ENCODE data around the gene ANKS1A. TPM values are rescaled to one million over a fixed set of nuclear protein-coding genes. Genes with fewer than 3 reads are reported as not detected.

Gene ANKS1A
- total and polyA plus RNA-seq, 5 donors from 2014 or later, result 1.4 to 10.6 (median 1.5) TPM

DNA sequence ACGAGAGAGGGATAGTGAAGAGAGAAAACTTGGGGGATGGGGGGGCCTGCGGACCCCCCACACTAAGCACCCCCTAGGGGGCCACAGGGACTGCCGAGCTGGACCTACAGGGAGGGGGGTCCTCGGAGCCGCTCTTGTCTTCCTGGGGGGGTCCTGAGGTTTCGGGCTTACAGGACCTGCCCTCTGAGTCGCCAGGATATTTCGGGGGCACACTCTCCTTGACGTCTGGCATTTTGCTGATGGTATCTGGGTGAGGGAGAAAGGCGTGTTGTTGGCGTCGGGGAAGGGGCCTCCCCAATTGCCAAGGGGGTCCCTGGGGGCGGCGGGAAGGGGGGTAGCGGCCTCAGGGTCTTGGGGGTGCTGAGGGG is 251.6 kb downstream of the ANKS1A start:
- no peak overlapping the region for H3K27ac ChIP-seq (ENCODE audit: insufficient read depth, low read length, poor library complexity, severe bottlenecking)
- peaks cover 0 to 14% (median 8%) of the 10 kb centered on the region in 4 donors for H3K4me1 Mint-ChIP-seq
- DNase-seq (no peak), ATAC-seq (ENCODE audit: low read depth in 2 of 2) (no peak)
- H3K36me3 ChIP-seq (ENCODE audit: control insufficient read depth, insufficient read depth, low read length), result no peaks in the 10 kb centered on the region
- H3K9me3 Mint-ChIP-seq, result no peaks in the 10 kb centered on the region
- peaks cover 2% of the 10 kb centered on the region for H3K27me3 ChIP-seq (ENCODE audit: control insufficient read depth, insufficient read depth, low read length)
- H3K9me3 ChIP-seq (ENCODE audit: control insufficient read depth in 2 of 2, low read length in 2 of 2), result no peaks in the 10 kb centered on the region
- H3K4me3 ChIP-seq (ENCODE audit: low read depth, low read length), result no peak overlapping the region
- peaks cover 12% of the 10 kb centered on the region for H3K4me1 ChIP-seq (ENCODE audit: control insufficient read depth, insufficient read depth, low read length, poor library complexity, severe bottlenecking)
- peaks cover 11% of the 10 kb centered on the region for H3K27me3 Mint-ChIP-seq
- no peaks in the 10 kb centered on the region for H3K36me3 Mint-ChIP-seq
- peak overlapping the region in 1 of 3 donors; percentile 40 for H3K27ac Mint-ChIP-seq
- peak overlapping the region in 2 of 4 donors; percentile 39 to 71 for H3K4me3 Mint-ChIP-seq

Other genes starting within 250 kb of the ANKS1A start
- gene ILRUN, start 192.5 kb upstream of the ANKS1A start, total RNA-seq, result 89.6 TPM
- 10 to 100 TPM; 18.7 to 23.4 (median 22.9) TPM for gene ILRUN, start 192.5 kb upstream of the ANKS1A start, polyA plus RNA-seq
- 60.3 TPM for gene SNRPC, start 131.8 kb upstream of the ANKS1A start, total RNA-seq
- 100 to 1,000 TPM; 306 to 365 (median 322) TPM for gene SNRPC, start 131.8 kb upstream of the ANKS1A start, polyA plus RNA-seq
- 7.1 TPM for gene BLTP3A, start 97.2 kb upstream of the ANKS1A start, total RNA-seq
- gene BLTP3A, start 97.2 kb upstream of the ANKS1A start, polyA plus RNA-seq, result 1 to 10 TPM in 3 of 4 donors, under 1 TPM in 1; 0.95 to 1.2 (median 1.1) TPM
- 38.7 TPM for gene TAF11, start 1.2 kb upstream of the ANKS1A start, total RNA-seq
- 10 to 100 TPM; 16.3 to 39.1 (median 23.2) TPM for gene TAF11, start 1.2 kb upstream of the ANKS1A start, polyA plus RNA-seq